Esophagus squamous epithelium (tissue), 5 donors: ENCODE results near the gene FAM20C. TPM values are rescaled to one million over a fixed set of nuclear protein-coding genes. Genes with fewer than 3 reads are reported as not detected.

Experiments
- DNase-seq: peaks from one replicate; lab custom pipeline; 2025; lab: John Stamatoyannopoulos, UW
- H3K27ac ChIP-seq, 4 donors: fragments of 200-600 bp; sonication (generic); one replicate each; pipeline ENCODE4 v1.5.1; 2016 to 2019; ENCODE audit warnings: mild to moderate bottlenecking in 1 of 4
- H3K27me3 ChIP-seq, 4 donors: fragments of 200-600 bp; sonication (generic); 1 replicate in 3 of 4; 2 replicates in 1 of 4; pipeline versions ENCODE4 v1.5.1 to v1.6.0; 2017 to 2021; ENCODE audit warnings: antibody characterized with exemption in 1 of 4
- H3K36me3 ChIP-seq, 3 donors: fragments of 200-600 bp; sonication (generic); one replicate each; pipeline ENCODE4 v1.5.1; 2016 to 2019
- H3K4me1 ChIP-seq, 3 donors: fragments of 200-600 bp; sonication (generic); one replicate each; pipeline ENCODE4 v1.5.1; 2017 to 2019
- H3K4me3 ChIP-seq, 4 donors: fragments of 200-600 bp; sonication (generic); 1 replicate in 3 of 4; 2 replicates in 1 of 4; pipeline ENCODE4 v1.5.1; 2016 to 2019; ENCODE audit warnings: mild to moderate bottlenecking in 2 of 4, moderate library complexity in 1 of 4
- H3K9me3 ChIP-seq, 3 donors: fragments of 200-600 bp; sonication (generic); one replicate each; pipeline ENCODE4 v1.5.1; 2016 to 2019
- CTCF ChIP-seq, 6 experiments: fragments of 450-650 bp in 4 of 6; fragments of 200-600 bp in 2 of 6; sonication (generic) in 2 of 6; IDR thresholded peaks; one replicate each; pipeline ENCODE4 v1.5.1; 2016 to 2019; ENCODE audit warnings: antibody characterized with exemption in 6 of 6, mild to moderate bottlenecking in 4 of 6, moderate library complexity in 4 of 6
- POLR2A ChIP-seq, 4 donors: fragments of 450-650 bp; IDR thresholded peaks; one replicate each; pipeline ENCODE4 v1.6.1; 2017; ENCODE audit warnings: antibody characterized with exemption in 4 of 4, mild to moderate bottlenecking in 4 of 4, moderate library complexity in 3 of 4
- WGBS, 2 donors: methylation state at CpG; one replicate each; pipeline ENCODE4 v1.1.5; 2018; 5-methylcytosine and 5-hydroxymethylcytosine counted together
- intact Hi-C: fragments of 100-400 bp; cut with DNase I; formaldehyde crosslinking; loops from one replicate; pipeline ENCODE4 v1.15.0; 2022
- total RNA-seq, 4 donors: library from RNA; depleted of rRNA; stranded (reverse); fragments of >200 nt; gene quantifications; one replicate each; pipeline ENCODE4 v1.1.0, GENCODE V29; 2016
- donor health status: DM: yes; HTN: yes; CAD: no.

Gene FAM20C
- total RNA-seq, 4 donors from 2014 or later = 8.5 to 16.0 (median 13.7) TPM

GRCh38 chr7:150811-151221 is 41.6 kb upstream of the FAM20C start:
- Histone ChIP-seq H3K36me3 (no peaks in the 10 kb centered on the region), H3K9me3 (no peaks in the 10 kb centered on the region), H3K27ac (peak overlapping the region in 2 of 4 donors; percentile 95 to 97), H3K4me1 (peaks cover 8 to 30% (median 9%) of the 10 kb centered on the region in 3 donors), H3K27me3 (no peaks in the 10 kb centered on the region), H3K4me3 (peak overlapping the region in 1 of 4 donors; percentile 72)
- intact Hi-C loops = no loop called here
- TF ChIP-seq POLR2A (IDR thresholded peaks at IDR 0.05) = no peak
- 78 to 83% methylated on average over 12 to 13 of the region's 13 CpGs for WGBS, 2 donors
- DNase-seq = no peak

- no peak overlapping the region for H3K27ac ChIP-seq
- no peaks in the 10 kb centered on the region for H3K36me3 ChIP-seq
- no peak for DNase-seq
- H3K27me3 ChIP-seq = no peaks in the 10 kb centered on the region
- WGBS, 2 donors = 93% methylated on average over 14 to 25 of the region's 25 CpGs
- H3K4me3 ChIP-seq = no peak overlapping the region
- H3K4me1 ChIP-seq = peaks cover 8 to 35% (median 9%) of the 10 kb centered on the region in 3 donors
- TF ChIP-seq POLR2A (IDR thresholded peaks at IDR 0.05) (no peak), CTCF (IDR thresholded peaks at IDR 0.05) (no peak)
- intact Hi-C loops = no loop called here
- no peaks in the 10 kb centered on the region for H3K9me3 ChIP-seq
Observed at GRCh38 chr7:151346-152050, 40.9 kb upstream of the FAM20C start.

- no peaks in the 10 kb centered on the region for H3K9me3 ChIP-seq
- 85 to 88% methylated on average over 16 to 19 of the region's 19 CpGs for WGBS, 2 donors
- TF ChIP-seq POLR2A (IDR thresholded peaks at IDR 0.05) (no peak), CTCF (IDR thresholded peaks at IDR 0.05) (no peak)
- no peak for DNase-seq
- H3K36me3 ChIP-seq = no peaks in the 10 kb centered on the region
- no peak overlapping the region for H3K27ac ChIP-seq
- no peaks in the 10 kb centered on the region for H3K27me3 ChIP-seq
- H3K4me1 ChIP-seq = peaks cover 8 to 35% (median 9%) of the 10 kb centered on the region in 3 donors
- intact Hi-C loops = no loop called here
- H3K4me3 ChIP-seq = no peak overlapping the region
Observed at GRCh38 chr7:152702-153391, 39.5 kb upstream of the FAM20C start.

- no peak for TF ChIP-seq CTCF (IDR thresholded peaks at IDR 0.05)
- no peak for TF ChIP-seq POLR2A (IDR thresholded peaks at IDR 0.05)
- H3K9me3 ChIP-seq = no peaks in the 10 kb centered on the region
- WGBS, 2 donors = 89 to 98% methylated on average over 6 to 7 of the region's 13 CpGs
- no peak overlapping the region for H3K4me3 ChIP-seq
- intact Hi-C loops = no loop called here
- no peaks in the 10 kb centered on the region for H3K36me3 ChIP-seq
- DNase-seq = no peak
- H3K27ac ChIP-seq = no peak overlapping the region
- no peaks in the 10 kb centered on the region for H3K27me3 ChIP-seq
- peaks cover 8 to 30% (median 9%) of the 10 kb centered on the region in 3 donors for H3K4me1 ChIP-seq
Observed at GRCh38 chr7:153604-154003, 38.8 kb upstream of the FAM20C start.

- intact Hi-C loops = no loop called here
- DNase-seq = no peak
- Histone ChIP-seq H3K27ac (no peak overlapping the region), H3K4me3 (no peak overlapping the region), H3K4me1 (peaks cover 8 to 27% (median 9%) of the 10 kb centered on the region in 3 donors), H3K27me3 (no peaks in the 10 kb centered on the region), H3K36me3 (no peaks in the 10 kb centered on the region), H3K9me3 (no peaks in the 10 kb centered on the region)
- no peak for TF ChIP-seq POLR2A (IDR thresholded peaks at IDR 0.05)
- no peak for TF ChIP-seq CTCF (IDR thresholded peaks at IDR 0.05)
- WGBS, 2 donors = 57 to 80% methylated on average over 4 to 10 of the region's 20 CpGs
Observed at GRCh38 chr7:154096-154799, 38.1 kb upstream of the FAM20C start.
